ENCODE measurements around the gene CA6. TPM values are rescaled to one million over a fixed set of nuclear protein-coding genes. Genes with fewer than 3 reads are reported as not detected.

Gene CA6
- total and polyA plus RNA-seq, 12 donors: 0.17 TPM; not detected in 11

DNA sequence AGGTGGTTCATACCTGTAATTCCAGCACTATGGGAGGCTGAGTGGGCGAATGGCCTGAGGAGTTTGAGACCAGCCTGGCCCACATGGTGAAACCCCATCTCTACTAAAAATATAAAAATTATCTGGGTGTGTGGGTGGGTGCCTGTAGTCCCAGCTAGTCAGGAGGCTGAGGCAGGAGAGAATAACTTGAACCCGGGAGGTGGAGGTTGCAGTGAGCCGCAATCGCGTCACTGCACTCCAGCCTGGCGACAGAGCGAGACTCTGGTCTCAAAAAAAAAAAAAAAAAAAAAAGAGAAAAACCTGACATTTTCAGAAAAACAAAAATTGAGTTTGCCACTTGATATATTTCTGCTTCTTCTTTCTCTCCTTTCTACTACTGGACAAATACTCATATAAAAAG is 24.3 kb downstream of the CA6 start:
- 88 to 94% (median 92%) methylated on average over 7 of the region's 7 CpGs for WGBS, 4 donors
- no peak overlapping the region for H3K27ac ChIP-seq
- H3K4me1 ChIP-seq (replicated peaks in 1 of 2): no peaks in the 10 kb centered on the region
- no peaks in the 10 kb centered on the region for H3K9me3 ChIP-seq (replicated peaks in 1 of 3)
- no peaks in the 10 kb centered on the region for H3K36me3 ChIP-seq (replicated peaks in 1 of 2)
- DNase-seq: no peak
- TF ChIP-seq POLR2A (IDR thresholded peaks at IDR 0.05) (no peak), CTCF (IDR thresholded peaks at IDR 0.05) (no peak)
- no peak overlapping the region for H3K4me3 ChIP-seq
- H3K27me3 ChIP-seq: no peaks in the 10 kb centered on the region
- intact Hi-C loops (cut with DNase I): no loop called here

GRCh38 chr1:8970870-8971337 is 25.2 kb downstream of the CA6 start:
- Histone ChIP-seq H3K4me1 (replicated peaks in 1 of 2) (no peaks in the 10 kb centered on the region), H3K27ac (no peak overlapping the region), H3K36me3 (replicated peaks in 1 of 2) (no peaks in the 10 kb centered on the region), H3K27me3 (no peaks in the 10 kb centered on the region), H3K4me3 (no peak overlapping the region), H3K9me3 (replicated peaks in 1 of 3) (no peaks in the 10 kb centered on the region)
- TF ChIP-seq CTCF (IDR thresholded peaks at IDR 0.05): no peak
- TF ChIP-seq POLR2A (IDR thresholded peaks at IDR 0.05): no peak
- intact Hi-C loops (cut with DNase I): no loop called here
- no peak for DNase-seq
- 57 to 73% (median 70%) methylated on average over 9 of the region's 9 CpGs for WGBS, 4 donors

GRCh38 chr1:8974551-8974950 is 28.9 kb downstream of the CA6 start:
- H3K27ac ChIP-seq: no peak overlapping the region
- H3K4me3 ChIP-seq: no peak overlapping the region
- no peaks in the 10 kb centered on the region for H3K9me3 ChIP-seq (replicated peaks in 1 of 3)
- no peaks in the 10 kb centered on the region for H3K4me1 ChIP-seq (replicated peaks in 1 of 2)
- no peaks in the 10 kb centered on the region for H3K27me3 ChIP-seq
- intact Hi-C loops (cut with DNase I): no loop called here
- WGBS, 4 donors: 68 to 84% (median 77%) methylated on average over 7 of the region's 7 CpGs
- no peak for DNase-seq
- H3K36me3 ChIP-seq (replicated peaks in 1 of 2): no peaks in the 10 kb centered on the region
- no peak for TF ChIP-seq CTCF (IDR thresholded peaks at IDR 0.05)
- no peak for TF ChIP-seq POLR2A (IDR thresholded peaks at IDR 0.05)

DNA sequence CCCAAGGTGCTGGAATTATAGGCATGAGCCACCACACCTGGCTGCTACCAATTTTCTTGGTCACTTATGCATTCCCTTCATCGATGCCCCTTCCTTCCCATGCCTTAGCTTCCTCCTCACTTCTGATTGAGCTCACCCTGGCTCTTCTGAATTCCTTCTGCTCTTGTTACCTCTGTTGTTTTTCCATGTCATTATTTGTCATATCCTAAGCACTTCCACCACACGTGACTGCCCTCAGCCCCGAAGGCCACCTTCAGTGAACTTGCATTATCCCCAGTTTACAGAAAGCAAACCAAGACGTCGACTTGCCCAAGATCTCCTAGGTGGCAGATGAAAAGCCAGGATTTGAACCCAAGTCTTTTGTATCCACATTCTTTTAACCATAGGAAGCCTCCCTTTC is 30.7 kb downstream of the CA6 start:
- intact Hi-C loops (cut with DNase I): no loop called here
- no peak overlapping the region for H3K4me3 ChIP-seq
- TF ChIP-seq CTCF (IDR thresholded peaks at IDR 0.05): no peak
- TF ChIP-seq POLR2A (IDR thresholded peaks at IDR 0.05): no peak
- WGBS, 4 donors: 65 to 84% (median 76%) methylated on average over 5 of the region's 5 CpGs
- H3K27ac ChIP-seq: no peak overlapping the region
- H3K9me3 ChIP-seq (replicated peaks in 1 of 3): no peaks in the 10 kb centered on the region
- H3K27me3 ChIP-seq: no peaks in the 10 kb centered on the region
- DNase-seq: no peak
- H3K36me3 ChIP-seq (replicated peaks in 1 of 2): no peaks in the 10 kb centered on the region
- no peaks in the 10 kb centered on the region for H3K4me1 ChIP-seq (replicated peaks in 1 of 2)
